Femur (tissue), 1 donor: ENCODE results near the gene FREM2.

Source experiments
- DNase-seq: peaks from one replicate; pipeline ENCODE4 v3.0.0-alpha.2; 2017

Gene FREM2

GRCh38 chr13:38848360-38848759 lies 161.5 kb downstream of the FREM2 start:
- DNase-seq, result no peak

GRCh38 chr13:38849315-38849714 lies 162.4 kb downstream of the FREM2 start:
- DNase-seq, result no peak

- no peak for DNase-seq
Observed at GRCh38 chr13:38850868-38851626, 164.2 kb downstream of the FREM2 start.

- DNase-seq, result no peak
Observed at GRCh38 chr13:38854226-38854625, 167.3 kb downstream of the FREM2 start.

- DNase-seq, result no peak
Observed at GRCh38 chr13:38856065-38856464, 169.2 kb downstream of the FREM2 start.

GRCh38 chr13:38862443-38862842 lies 175.6 kb downstream of the FREM2 start:
- no peak for DNase-seq

GRCh38 chr13:38863536-38863935 lies 176.7 kb downstream of the FREM2 start:
- no peak for DNase-seq

GRCh38 chr13:38866649-38867048 lies 179.8 kb downstream of the FREM2 start:
- DNase-seq, result no peak

GRCh38 chr13:38868399-38868798 lies 181.5 kb downstream of the FREM2 start:
- no peak for DNase-seq

GRCh38 chr13:38868870-38869269 lies 182.0 kb downstream of the FREM2 start:
- DNase-seq, result no peak

- DNase-seq, result no peak
Observed at GRCh38 chr13:38871275-38871674, 184.4 kb downstream of the FREM2 start.

- no peak for DNase-seq
Observed at GRCh38 chr13:38872693-38873092, 185.8 kb downstream of the FREM2 start.

- DNase-seq, result no peak
Observed at GRCh38 chr13:38875186-38875875, 188.5 kb downstream of the FREM2 start.

- no peak for DNase-seq
Observed at GRCh38 chr13:38879278-38879677, 192.4 kb downstream of the FREM2 start.

GRCh38 chr13:38879786-38880185 lies 192.9 kb downstream of the FREM2 start:
- no peak for DNase-seq

GRCh38 chr13:38880397-38880796 lies 193.5 kb downstream of the FREM2 start:
- no peak for DNase-seq

GRCh38 chr13:38883783-38884182 lies 196.9 kb downstream of the FREM2 start:
- DNase-seq, result no peak

GRCh38 chr13:38888309-38888708 lies 201.4 kb downstream of the FREM2 start:
- no peak for DNase-seq

- no peak for DNase-seq
Observed at GRCh38 chr13:38895075-38895474, 208.2 kb downstream of the FREM2 start.

GRCh38 chr13:38897521-38897920 lies 210.6 kb downstream of the FREM2 start:
- no peak for DNase-seq

- DNase-seq, result no peak
Observed at GRCh38 chr13:38898481-38898880, 211.6 kb downstream of the FREM2 start.

- no peak for DNase-seq
Observed at GRCh38 chr13:38899571-38899970, 212.7 kb downstream of the FREM2 start.

GRCh38 chr13:38900188-38900587 lies 213.3 kb downstream of the FREM2 start:
- DNase-seq, result no peak

GRCh38 chr13:38902551-38902950 lies 215.7 kb downstream of the FREM2 start:
- no peak for DNase-seq

GRCh38 chr13:38905081-38905480 lies 218.2 kb downstream of the FREM2 start:
- no peak for DNase-seq
